NCI-H69 (cell line): ENCODE measurements around the gene PTEN.
"Not testable (repeated sequence)": the region's sequence is repeated elsewhere in the genome, so short reads cannot be mapped to it uniquely, and the experiment has no call there.

Experiments
- DNase-seq: peaks from one replicate; lab custom pipeline; 2025; lab: John Stamatoyannopoulos, UW

Gene PTEN

GRCh38 chr10:87845624-87845998, 17.8 kb upstream of the PTEN start:
- DNase-seq: no peak

GRCh38 chr10:87846023-87846422, 17.4 kb upstream of the PTEN start:
- peak; percentile 45 for DNase-seq

GRCh38 chr10:87846711-87847110, 16.7 kb upstream of the PTEN start:
- DNase-seq: not testable (repeated sequence)

GRCh38 chr10:87847550-87847949, 15.9 kb upstream of the PTEN start:
- no peak for DNase-seq

GRCh38 chr10:87849001-87849400, 14.4 kb upstream of the PTEN start:
- DNase-seq: peak; percentile 72

GRCh38 chr10:87850742-87851205, 12.7 kb upstream of the PTEN start:
- DNase-seq: peak; percentile 82

GRCh38 chr10:87852089-87852488, 11.3 kb upstream of the PTEN start:
- DNase-seq: no peak

- not testable (repeated sequence) for DNase-seq
Observed at GRCh38 chr10:87855247-87855646, 8.2 kb upstream of the PTEN start.

GRCh38 chr10:87855665-87856064, 7.8 kb upstream of the PTEN start:
- not testable (repeated sequence) for DNase-seq

- DNase-seq: peak; percentile 72
Observed at GRCh38 chr10:87860156-87860795, 3.1 kb upstream of the PTEN start.

- no peak for DNase-seq
Observed at GRCh38 chr10:87860816-87861403, 2.5 kb upstream of the PTEN start.

- DNase-seq: no peak
Observed at GRCh38 chr10:87861566-87861952, 1.9 kb upstream of the PTEN start.

GRCh38 chr10:87861953-87862678, 1.3 kb upstream of the PTEN start:
- peak; percentile 79 for DNase-seq

- peak; percentile 78 for DNase-seq
Observed at GRCh38 chr10:87862679-87863052, 759 bp upstream of the PTEN start.

- peak; percentile 52 for DNase-seq
Observed at GRCh38 chr10:87863951-87864495, 598 bp downstream of the PTEN start.

GRCh38 chr10:87864496-87865059, 1.2 kb downstream of the PTEN start:
- DNase-seq: peak; percentile 53

- peak; percentile 11 for DNase-seq
Observed at GRCh38 chr10:87865241-87865881, 1.9 kb downstream of the PTEN start.

- no peak for DNase-seq
Observed at GRCh38 chr10:87866412-87866974, 3.1 kb downstream of the PTEN start.

- no peak for DNase-seq
Observed at GRCh38 chr10:87867453-87867852, 4.0 kb downstream of the PTEN start.

- DNase-seq: no peak
Observed at GRCh38 chr10:87868277-87868676, 4.9 kb downstream of the PTEN start.

- DNase-seq: not testable (repeated sequence)
Observed at GRCh38 chr10:87869139-87869538, 5.7 kb downstream of the PTEN start.
